ENCODE measurements around the gene CUL2.

- TF ChIP-seq, protein P1, sequence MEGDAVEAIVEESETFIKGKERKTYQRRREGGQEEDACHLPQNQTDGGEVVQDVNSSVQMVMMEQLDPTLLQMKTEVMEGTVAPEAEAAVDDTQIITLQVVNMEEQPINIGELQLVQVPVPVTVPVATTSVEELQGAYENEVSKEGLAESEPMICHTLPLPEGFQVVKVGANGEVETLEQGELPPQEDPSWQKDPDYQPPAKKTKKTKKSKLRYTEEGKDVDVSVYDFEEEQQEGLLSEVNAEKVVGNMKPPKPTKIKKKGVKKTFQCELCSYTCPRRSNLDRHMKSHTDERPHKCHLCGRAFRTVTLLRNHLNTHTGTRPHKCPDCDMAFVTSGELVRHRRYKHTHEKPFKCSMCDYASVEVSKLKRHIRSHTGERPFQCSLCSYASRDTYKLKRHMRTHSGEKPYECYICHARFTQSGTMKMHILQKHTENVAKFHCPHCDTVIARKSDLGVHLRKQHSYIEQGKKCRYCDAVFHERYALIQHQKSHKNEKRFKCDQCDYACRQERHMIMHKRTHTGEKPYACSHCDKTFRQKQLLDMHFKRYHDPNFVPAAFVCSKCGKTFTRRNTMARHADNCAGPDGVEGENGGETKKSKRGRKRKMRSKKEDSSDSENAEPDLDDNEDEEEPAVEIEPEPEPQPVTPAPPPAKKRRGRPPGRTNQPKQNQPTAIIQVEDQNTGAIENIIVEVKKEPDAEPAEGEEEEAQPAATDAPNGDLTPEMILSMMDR (IDR thresholded peaks at IDR 0.05), result no peak
- TF ChIP-seq POLR2A (IDR thresholded peaks at IDR 0.05) (no peak), EP300 (IDR thresholded peaks at IDR 0.05) (no peak)
These were observed 42.6 kb upstream of the CUL2 start for GRCh38 chr10:35132727-35133126.
